ENCODE results near the gene IL1R2.

Gene IL1R2

GRCh38 chr2:102043560-102043959 is 51.8 kb downstream of the IL1R2 start:
- DNase-seq (ENCODE audit: low spot score), result no peak

GRCh38 chr2:102044235-102044896 is 52.6 kb downstream of the IL1R2 start:
- no peak for DNase-seq (ENCODE audit: low spot score)

GRCh38 chr2:102044967-102045489 is 53.3 kb downstream of the IL1R2 start:
- DNase-seq (ENCODE audit: low spot score), result no peak

- no peak for DNase-seq (ENCODE audit: low spot score)
These were observed 53.9 kb downstream of the IL1R2 start for GRCh38 chr2:102045697-102046096.

GRCh38 chr2:102046135-102046986 is 54.6 kb downstream of the IL1R2 start:
- no peak for DNase-seq (ENCODE audit: low spot score)

- DNase-seq (ENCODE audit: low spot score), result no peak
These were observed 56.7 kb downstream of the IL1R2 start for GRCh38 chr2:102048465-102048864.

GRCh38 chr2:102049756-102050443 is 58.1 kb downstream of the IL1R2 start:
- no peak for DNase-seq (ENCODE audit: low spot score)

GRCh38 chr2:102050854-102051391 is 59.2 kb downstream of the IL1R2 start:
- DNase-seq (ENCODE audit: low spot score), result no peak

GRCh38 chr2:102051692-102052277 is 60.0 kb downstream of the IL1R2 start:
- DNase-seq (ENCODE audit: low spot score), result no peak

GRCh38 chr2:102052365-102052764 is 60.6 kb downstream of the IL1R2 start:
- no peak for DNase-seq (ENCODE audit: low spot score)

- DNase-seq (ENCODE audit: low spot score), result no peak
These were observed 61.3 kb downstream of the IL1R2 start for GRCh38 chr2:102053096-102053495.

- DNase-seq (ENCODE audit: low spot score), result no peak
These were observed 63.7 kb downstream of the IL1R2 start for GRCh38 chr2:102055346-102055990.

GRCh38 chr2:102056079-102056581 is 64.4 kb downstream of the IL1R2 start:
- no peak for DNase-seq (ENCODE audit: low spot score)

GRCh38 chr2:102057502-102058292 is 65.9 kb downstream of the IL1R2 start:
- DNase-seq (ENCODE audit: low spot score), result no peak

- no peak for DNase-seq (ENCODE audit: low spot score)
These were observed 66.6 kb downstream of the IL1R2 start for GRCh38 chr2:102058293-102058833.

GRCh38 chr2:102059151-102059550 is 67.4 kb downstream of the IL1R2 start:
- no peak for DNase-seq (ENCODE audit: low spot score)

- DNase-seq (ENCODE audit: low spot score), result no peak
These were observed 68.3 kb downstream of the IL1R2 start for GRCh38 chr2:102060047-102060446.

- no peak for DNase-seq (ENCODE audit: low spot score)
These were observed 69.0 kb downstream of the IL1R2 start for GRCh38 chr2:102060792-102061191.

- no peak for DNase-seq (ENCODE audit: low spot score)
These were observed 69.5 kb downstream of the IL1R2 start for GRCh38 chr2:102061286-102061699.
